ENCODE measurements around the gene CGNL1. TPM values are rescaled to one million over a fixed set of nuclear protein-coding genes. Genes with fewer than 3 reads are reported as not detected.

CGNL1 gene
- total and polyA plus RNA-seq, 2 donors, result 12.7 to 31.7 TPM

DNA sequence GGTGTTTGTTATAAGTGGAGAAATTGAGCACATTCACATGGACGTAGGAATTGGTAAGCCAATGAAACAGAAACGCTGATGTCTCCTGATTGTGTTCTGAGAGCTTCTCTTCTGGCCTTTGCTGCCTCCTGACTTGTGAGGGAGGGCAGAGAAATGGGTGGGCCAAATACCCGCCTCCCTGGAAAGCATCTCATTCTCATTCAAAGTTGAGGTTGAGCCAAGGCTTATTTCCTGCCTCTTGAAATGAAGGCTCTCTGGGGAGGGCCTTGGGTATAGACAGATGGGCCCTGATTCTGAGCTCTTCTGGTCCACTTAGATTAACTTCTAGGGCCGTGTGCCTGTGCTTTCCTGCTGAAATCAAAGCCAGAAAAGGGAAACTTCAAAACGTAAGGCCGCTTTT lies 158.0 kb downstream of the CGNL1 start:
- no peaks in the 10 kb centered on the region for H3K4me1 ChIP-seq (ENCODE audit: insufficient read depth)
- H3K27ac ChIP-seq (ENCODE audit: low read depth), result no peak overlapping the region
- H3K4me3 ChIP-seq (ENCODE audit: low read depth, low read length), result no peak overlapping the region
- no peaks in the 10 kb centered on the region for H3K36me3 ChIP-seq (ENCODE audit: insufficient read depth)
- no peak for DNase-seq (ENCODE audit: extremely low spot score)
- 50% methylated on average over 6 of the region's 6 CpGs for WGBS

DNA sequence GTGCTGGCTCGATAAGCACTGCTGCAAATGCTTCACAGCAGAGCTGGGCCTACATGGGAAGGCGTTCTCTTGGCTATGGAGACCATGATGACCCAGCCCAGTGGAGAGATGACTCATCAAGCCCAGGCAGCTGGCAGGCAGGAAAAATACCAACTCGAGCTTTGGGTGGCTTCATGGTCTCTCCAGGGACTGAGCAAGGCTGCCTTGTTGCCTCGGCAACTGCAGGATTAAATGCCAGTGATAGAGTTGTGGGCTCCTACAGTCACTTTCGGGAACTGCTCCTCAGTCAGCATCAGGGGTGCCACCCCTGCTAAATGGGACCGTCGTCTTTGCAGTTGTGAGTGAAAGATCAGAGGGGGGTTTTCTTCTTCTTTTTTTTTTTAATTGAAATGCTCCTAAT lies 160.8 kb downstream of the CGNL1 start:
- H3K36me3 ChIP-seq (ENCODE audit: insufficient read depth), result no peaks in the 10 kb centered on the region
- no peak overlapping the region for H3K27ac ChIP-seq (ENCODE audit: low read depth)
- DNase-seq (ENCODE audit: extremely low spot score), result no peak
- H3K4me3 ChIP-seq (ENCODE audit: low read depth, low read length), result no peak overlapping the region
- H3K4me1 ChIP-seq (ENCODE audit: insufficient read depth), result no peaks in the 10 kb centered on the region
- WGBS, result 77% methylated on average over 7 of the region's 7 CpGs

DNA sequence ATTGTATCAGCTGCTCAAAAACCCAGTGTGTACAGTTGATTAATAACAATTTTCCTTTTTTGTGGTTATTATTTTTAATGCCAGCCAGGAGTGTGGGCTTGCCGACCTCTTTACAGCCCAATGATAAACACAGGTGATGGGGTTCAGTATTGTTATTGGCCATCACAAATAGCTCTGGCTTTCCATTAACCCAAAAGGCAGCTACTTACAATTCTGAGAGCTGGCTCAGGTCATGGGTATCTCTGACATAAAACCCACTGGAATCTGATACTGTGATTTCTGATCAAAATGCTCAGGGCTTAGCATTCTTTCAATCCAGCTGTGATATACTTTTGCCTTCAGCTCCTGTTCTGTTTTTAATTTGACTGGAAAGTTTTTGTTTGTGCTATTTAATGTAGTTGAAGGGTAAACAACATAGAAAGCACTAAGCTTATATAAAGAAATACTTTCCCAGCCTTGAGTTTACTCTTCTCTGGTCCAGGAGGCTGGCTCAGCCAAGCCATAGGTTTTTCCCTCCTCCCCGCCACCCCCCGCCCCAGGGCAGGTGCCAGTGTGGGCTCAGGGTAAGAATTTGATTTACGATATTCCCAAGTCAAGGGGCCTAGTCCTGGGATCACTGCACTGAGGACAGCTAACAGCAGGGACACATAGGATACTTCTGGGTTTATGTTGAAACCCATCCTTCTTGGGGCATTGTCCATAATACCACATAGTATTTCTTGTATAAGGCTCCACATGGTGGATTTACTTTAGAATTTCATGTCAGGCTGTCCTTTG lies 161.4 kb downstream of the CGNL1 start:
- WGBS, result 88% methylated on average over 4 of the region's 4 CpGs
- Histone ChIP-seq H3K4me1 (ENCODE audit: insufficient read depth) (no peaks in the 10 kb centered on the region), H3K27ac (ENCODE audit: low read depth) (no peak overlapping the region), H3K36me3 (ENCODE audit: insufficient read depth) (no peaks in the 10 kb centered on the region), H3K4me3 (ENCODE audit: low read depth, low read length) (no peak overlapping the region)
- DNase-seq (ENCODE audit: extremely low spot score), result no peak

DNA sequence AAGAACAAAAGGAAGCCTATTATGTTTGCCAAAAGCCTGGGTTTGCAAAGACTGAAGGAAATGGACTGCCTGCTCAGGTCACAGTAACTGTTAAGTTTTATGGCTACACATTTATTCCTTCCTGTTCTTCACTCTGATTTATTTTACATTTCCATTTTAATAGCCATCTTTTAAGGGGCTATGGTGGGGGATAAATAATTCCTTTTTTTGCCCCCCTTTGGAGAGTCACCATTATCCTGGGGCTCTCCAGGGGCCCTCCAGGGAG lies 161.9 kb downstream of the CGNL1 start:
- Histone ChIP-seq H3K27ac (ENCODE audit: low read depth) (no peak overlapping the region), H3K36me3 (ENCODE audit: insufficient read depth) (no peaks in the 10 kb centered on the region), H3K4me1 (ENCODE audit: insufficient read depth) (no peaks in the 10 kb centered on the region), H3K4me3 (ENCODE audit: low read depth, low read length) (no peak overlapping the region)
- no peak for DNase-seq (ENCODE audit: extremely low spot score)

DNA sequence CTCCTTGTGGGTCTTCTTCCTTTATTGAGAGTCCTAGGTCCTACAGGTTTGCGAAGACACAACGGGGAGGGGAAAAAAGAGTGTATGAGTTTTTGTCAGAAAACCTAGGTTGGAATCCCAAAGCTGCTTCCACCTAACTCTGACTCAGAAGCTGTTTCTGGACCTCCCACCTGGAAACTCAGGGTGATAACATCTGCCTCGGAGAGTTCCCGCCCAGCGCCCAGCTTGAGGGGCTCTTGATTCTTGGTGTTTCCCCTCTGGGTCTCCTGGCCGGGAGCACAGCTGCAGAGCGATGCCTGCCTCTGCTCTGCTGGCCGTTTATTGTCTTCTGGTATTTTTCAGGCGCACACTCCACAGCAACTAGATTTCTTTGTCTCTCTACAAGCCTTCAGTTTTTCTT lies 162.5 kb downstream of the CGNL1 start:
- Histone ChIP-seq H3K36me3 (ENCODE audit: insufficient read depth) (no peaks in the 10 kb centered on the region), H3K4me1 (ENCODE audit: insufficient read depth) (no peaks in the 10 kb centered on the region), H3K27ac (ENCODE audit: low read depth) (no peak overlapping the region), H3K4me3 (ENCODE audit: low read depth, low read length) (no peak overlapping the region)
- 86% methylated on average over 9 of the region's 9 CpGs for WGBS
- no peak for DNase-seq (ENCODE audit: extremely low spot score)

DNA sequence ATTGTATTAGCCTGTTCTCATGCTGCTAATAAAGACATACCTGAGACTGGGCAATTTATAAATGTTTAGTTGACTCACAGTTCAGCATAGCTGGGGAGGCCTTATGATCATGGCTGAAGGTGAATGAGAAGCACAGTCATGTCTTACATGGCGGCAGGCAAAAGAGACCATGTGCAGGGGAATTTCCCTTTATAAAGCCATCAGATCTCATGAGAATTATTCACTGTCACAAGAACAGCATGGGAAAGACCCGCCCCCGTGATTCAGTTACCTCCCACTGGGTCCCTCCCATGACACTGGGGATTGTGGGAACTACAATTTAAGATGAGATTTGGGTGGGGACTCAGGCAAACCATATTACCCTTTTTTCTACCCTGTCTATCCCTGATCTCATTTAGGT lies 163.9 kb downstream of the CGNL1 start:
- H3K4me1 ChIP-seq (ENCODE audit: insufficient read depth), result no peaks in the 10 kb centered on the region
- 95% methylated on average over 3 of the region's 3 CpGs for WGBS
- H3K4me3 ChIP-seq (ENCODE audit: low read depth, low read length), result no peak overlapping the region
- H3K36me3 ChIP-seq (ENCODE audit: insufficient read depth), result no peaks in the 10 kb centered on the region
- no peak for DNase-seq (ENCODE audit: extremely low spot score)
- H3K27ac ChIP-seq (ENCODE audit: low read depth), result no peak overlapping the region

DNA sequence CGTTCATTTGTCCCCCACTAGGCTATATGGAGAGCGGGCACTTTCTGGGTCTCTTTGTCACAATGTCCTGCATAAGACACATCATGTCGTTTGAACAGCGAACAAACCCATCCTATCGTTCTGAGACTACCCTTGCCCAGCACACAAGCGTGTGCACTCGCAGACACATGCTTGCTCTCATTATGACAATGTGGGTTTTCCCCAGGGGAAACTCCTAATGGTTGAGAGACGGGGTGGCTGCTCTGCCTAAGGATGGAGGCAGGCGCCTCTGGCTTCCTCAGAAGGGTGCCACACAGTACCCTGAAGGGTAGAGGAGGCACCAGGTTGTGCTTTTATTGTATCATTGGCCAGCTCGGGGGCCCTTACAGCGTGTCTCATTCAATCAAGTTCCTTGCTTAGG lies 164.4 kb downstream of the CGNL1 start:
- Histone ChIP-seq H3K36me3 (ENCODE audit: insufficient read depth) (no peaks in the 10 kb centered on the region), H3K4me1 (ENCODE audit: insufficient read depth) (no peaks in the 10 kb centered on the region), H3K4me3 (ENCODE audit: low read depth, low read length) (no peak overlapping the region), H3K27ac (ENCODE audit: low read depth) (no peak overlapping the region)
- DNase-seq (ENCODE audit: extremely low spot score), result no peak
- WGBS, result 83% methylated on average over 11 of the region's 11 CpGs

DNA sequence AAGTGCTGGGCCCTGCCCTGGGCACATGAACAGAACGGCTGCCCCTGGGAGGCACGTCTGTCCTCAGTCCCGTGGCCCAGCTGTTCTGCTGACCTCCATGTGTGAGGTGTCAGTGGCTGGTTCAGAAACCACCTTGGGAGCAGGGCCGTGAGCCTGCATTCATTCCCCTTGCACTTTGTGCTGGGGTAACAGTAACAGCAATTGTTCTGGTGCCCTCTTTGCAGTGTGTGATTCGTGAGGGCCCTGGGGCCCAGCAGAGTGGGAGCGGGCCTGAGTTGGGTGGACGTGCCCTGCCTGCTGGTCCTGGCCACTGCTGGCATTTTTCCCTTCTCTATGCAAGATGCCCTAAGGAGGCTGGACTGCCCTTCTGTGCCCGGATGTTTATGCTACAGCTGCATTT lies 165.0 kb downstream of the CGNL1 start:
- DNase-seq (ENCODE audit: extremely low spot score), result no peak
- Histone ChIP-seq H3K27ac (ENCODE audit: low read depth) (no peak overlapping the region), H3K4me3 (ENCODE audit: low read depth, low read length) (no peak overlapping the region), H3K36me3 (ENCODE audit: insufficient read depth) (no peaks in the 10 kb centered on the region), H3K4me1 (ENCODE audit: insufficient read depth) (no peaks in the 10 kb centered on the region)
- WGBS, result 92% methylated on average over 8 of the region's 8 CpGs

DNA sequence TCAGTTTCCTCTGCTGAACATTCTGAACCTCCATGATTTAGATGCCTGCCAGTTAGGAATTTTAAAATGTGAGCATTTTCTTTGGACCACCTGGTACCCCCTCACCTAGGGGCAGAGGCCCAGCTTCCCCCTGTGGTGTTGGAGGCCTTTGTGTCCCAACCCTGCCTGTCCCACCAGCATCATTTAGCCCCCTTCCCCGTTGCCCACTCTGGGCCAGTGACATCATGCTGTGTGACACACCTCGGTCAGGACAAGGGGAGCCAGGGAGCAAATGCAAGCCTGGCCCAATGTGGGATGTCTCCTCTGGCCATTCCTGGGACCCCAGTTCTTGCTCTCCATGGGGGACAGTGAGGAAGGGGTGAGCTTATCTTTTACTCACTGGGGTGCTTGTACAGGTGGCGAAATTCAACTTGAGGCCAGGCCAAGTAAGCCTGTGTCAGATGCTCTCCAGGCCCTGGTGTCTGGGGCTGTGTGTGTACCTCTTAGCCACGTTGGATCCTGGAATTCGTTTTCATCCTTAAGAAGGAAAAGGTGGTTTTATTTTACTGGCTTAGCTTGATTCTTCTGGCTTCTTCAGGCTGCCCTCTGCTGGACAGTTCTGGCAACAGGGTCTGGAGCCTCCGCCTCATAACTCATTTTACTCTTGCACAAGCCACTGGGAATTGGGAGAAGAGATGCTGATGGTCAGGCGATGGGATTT lies 165.7 kb downstream of the CGNL1 start:
- WGBS, result 47% methylated on average over 7 of the region's 7 CpGs
- no peak for DNase-seq (ENCODE audit: extremely low spot score)
- H3K4me1 ChIP-seq (ENCODE audit: insufficient read depth), result no peaks in the 10 kb centered on the region

DNA sequence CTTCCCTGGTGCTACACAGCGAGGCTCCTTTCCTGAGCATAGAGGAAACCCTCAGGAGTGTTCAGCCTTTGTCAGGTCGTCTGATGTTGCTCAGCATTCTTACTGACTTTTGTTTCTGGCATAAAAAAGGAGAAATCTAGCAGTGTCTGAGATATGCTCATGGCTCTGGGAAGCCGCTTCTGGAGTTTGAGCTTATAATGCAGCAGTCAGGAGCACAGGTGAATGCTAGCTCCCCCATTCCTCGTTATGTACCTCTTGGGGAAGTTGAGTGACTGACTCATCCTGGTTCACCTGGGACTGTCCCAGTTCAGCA lies 166.2 kb downstream of the CGNL1 start:
- no peak overlapping the region for H3K27ac ChIP-seq (ENCODE audit: low read depth)
- H3K36me3 ChIP-seq (ENCODE audit: insufficient read depth), result no peaks in the 10 kb centered on the region
- H3K4me3 ChIP-seq (ENCODE audit: low read depth, low read length), result no peak overlapping the region
- no peaks in the 10 kb centered on the region for H3K4me1 ChIP-seq (ENCODE audit: insufficient read depth)
- no peak for DNase-seq (ENCODE audit: extremely low spot score)
- 31% methylated on average over 4 of the region's 4 CpGs for WGBS

More for the DNA sequence above, 165.7 kb downstream of the CGNL1 start:
- no peak overlapping the region for H3K4me3 ChIP-seq (ENCODE audit: low read depth, low read length)
- no peaks in the 10 kb centered on the region for H3K36me3 ChIP-seq (ENCODE audit: insufficient read depth)
- no peak overlapping the region for H3K27ac ChIP-seq (ENCODE audit: low read depth)

DNA sequence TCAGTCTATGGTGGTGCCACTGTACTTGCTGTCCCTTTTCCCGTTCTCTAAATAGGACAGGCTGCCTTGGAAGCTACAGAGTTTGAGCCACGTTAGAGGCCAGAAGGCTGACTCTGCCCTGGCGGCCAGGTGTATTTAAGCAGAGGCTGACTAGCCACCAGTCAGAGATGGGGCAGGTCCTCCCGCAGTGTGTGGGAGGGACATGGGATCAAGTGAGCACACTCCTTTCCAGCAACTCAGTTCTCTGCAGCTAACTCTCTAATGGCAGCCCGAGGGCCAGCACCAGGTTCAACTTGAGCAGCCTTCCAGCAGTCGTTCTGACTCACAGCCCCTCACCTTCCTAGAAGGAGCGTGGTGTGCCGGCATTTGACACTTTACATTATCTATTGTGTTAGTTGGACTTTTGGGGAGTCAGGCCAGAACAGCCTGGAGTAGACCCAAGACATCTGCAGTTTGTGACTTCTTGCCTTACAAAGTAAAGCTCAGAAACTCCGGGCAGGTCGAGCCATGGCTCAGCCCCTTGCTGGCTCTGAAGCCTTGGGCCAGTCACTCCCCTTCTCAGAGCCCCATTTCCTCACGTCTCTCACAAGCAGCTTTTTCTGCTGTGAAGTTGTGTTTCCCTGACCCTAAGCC lies 168.7 kb downstream of the CGNL1 start:
- Histone ChIP-seq H3K36me3 (ENCODE audit: insufficient read depth) (no peaks in the 10 kb centered on the region), H3K4me1 (ENCODE audit: insufficient read depth) (no peaks in the 10 kb centered on the region), H3K4me3 (ENCODE audit: low read depth, low read length) (no peak overlapping the region), H3K27ac (ENCODE audit: low read depth) (no peak overlapping the region)
- DNase-seq (ENCODE audit: extremely low spot score), result no peak
- WGBS, result 69% methylated on average over 11 of the region's 11 CpGs

DNA sequence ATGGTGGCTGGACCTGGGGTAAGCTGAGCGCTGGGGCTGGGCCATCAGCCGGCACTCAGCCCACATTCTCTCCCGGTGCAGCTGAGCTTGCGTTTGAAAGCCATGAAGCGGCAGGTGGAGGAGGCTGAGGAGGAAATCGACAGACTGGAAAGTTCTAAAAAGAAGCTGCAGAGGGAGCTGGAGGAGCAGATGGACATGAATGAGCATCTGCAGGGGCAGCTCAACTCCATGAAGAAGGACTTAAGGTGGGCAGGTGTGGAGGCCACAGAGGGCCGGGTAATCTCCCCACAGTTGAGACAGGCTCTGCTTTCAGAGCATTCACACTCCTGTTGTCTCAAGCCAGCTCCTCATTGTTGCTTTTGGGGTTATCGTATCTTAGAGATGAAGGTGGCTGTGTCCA lies 169.7 kb downstream of the CGNL1 start:
- DNase-seq (ENCODE audit: extremely low spot score), result no peak
- 93% methylated on average over 8 of the region's 8 CpGs for WGBS
- Histone ChIP-seq H3K27ac (ENCODE audit: low read depth) (no peak overlapping the region), H3K4me1 (ENCODE audit: insufficient read depth) (no peaks in the 10 kb centered on the region), H3K36me3 (ENCODE audit: insufficient read depth) (no peaks in the 10 kb centered on the region), H3K4me3 (ENCODE audit: low read depth, low read length) (no peak overlapping the region)

DNA sequence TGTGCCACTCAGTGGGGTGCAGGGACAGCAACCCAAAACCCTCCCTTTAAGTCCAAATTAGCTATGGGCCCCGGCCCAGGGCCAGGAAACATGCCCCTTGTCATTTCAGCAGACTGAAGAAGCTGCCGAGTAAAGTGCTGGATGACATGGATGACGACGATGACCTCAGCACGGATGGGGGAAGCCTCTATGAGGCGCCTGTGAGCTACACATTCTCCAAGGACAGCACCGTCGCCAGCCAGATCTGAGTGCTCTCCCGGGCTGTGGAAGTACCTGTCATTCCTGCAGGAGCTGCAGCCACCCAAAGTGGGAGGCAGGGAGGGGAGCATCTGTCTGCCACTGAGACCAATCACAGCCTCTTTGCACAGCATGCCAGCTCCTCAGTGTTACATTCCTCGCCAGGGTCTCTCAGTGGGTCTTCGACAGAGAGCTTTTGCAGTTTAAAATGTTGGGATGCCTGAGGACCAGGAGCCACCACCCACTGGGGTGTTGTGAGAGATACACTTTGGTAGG lies 171.0 kb downstream of the CGNL1 start:
- no peaks in the 10 kb centered on the region for H3K36me3 ChIP-seq (ENCODE audit: insufficient read depth)
- H3K4me1 ChIP-seq (ENCODE audit: insufficient read depth), result peaks cover 2% of the 10 kb centered on the region
- no peak overlapping the region for H3K27ac ChIP-seq (ENCODE audit: low read depth)
- 89% methylated on average over 11 of the region's 11 CpGs for WGBS
- DNase-seq (ENCODE audit: extremely low spot score), result no peak
- no peak overlapping the region for H3K4me3 ChIP-seq (ENCODE audit: low read depth, low read length)

DNA sequence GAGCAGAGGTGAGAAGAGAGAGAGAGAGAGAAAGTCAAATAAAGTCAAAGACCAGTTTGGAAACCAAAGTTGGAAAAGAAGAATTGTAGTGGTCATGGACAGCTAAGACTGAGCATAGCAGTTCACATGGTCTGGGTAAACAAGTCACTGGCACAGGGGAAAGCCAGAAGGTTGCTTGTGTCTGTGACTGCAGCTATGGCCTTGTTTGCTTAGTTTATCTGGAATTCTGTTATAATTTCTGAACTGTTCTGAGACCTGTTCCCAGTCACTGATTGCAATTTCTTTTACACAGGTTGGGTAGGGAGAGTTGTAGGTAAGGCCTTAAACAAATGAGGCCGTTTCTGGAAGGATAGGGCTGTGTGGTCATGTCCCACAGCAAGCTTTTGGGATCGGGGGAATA lies 172.0 kb downstream of the CGNL1 start:
- Histone ChIP-seq H3K36me3 (ENCODE audit: insufficient read depth) (no peaks in the 10 kb centered on the region), H3K4me3 (ENCODE audit: low read depth, low read length) (no peak overlapping the region), H3K27ac (ENCODE audit: low read depth) (no peak overlapping the region), H3K4me1 (ENCODE audit: insufficient read depth) (peaks cover 2% of the 10 kb centered on the region)
- no peak for DNase-seq (ENCODE audit: extremely low spot score)
- 79% methylated on average over 2 of the region's 2 CpGs for WGBS
